Gastrocnemius medialis (tissue), 4 donors: ENCODE data around the gene HOXC13. TPM values are rescaled to one million over a fixed set of nuclear protein-coding genes. Genes with fewer than 3 reads are reported as not detected.

Experiments used
- ATAC-seq, 2 donors: fragments of 150-250 bp; one replicate each; pipeline ENCODE4 v1.9.1; 2016
- DNase-seq, 2 donors: peaks; one replicate each; pipeline ENCODE4 v3.0.0-alpha.2; 2019
- H3K27ac ChIP-seq, 4 donors: fragments of 200-600 bp; sonication (generic); 1 replicate in 1 of 4; 2 replicates in 3 of 4; pipeline ENCODE4 v1.5.1; 2016 to 2018; ENCODE audit warnings: mild to moderate bottlenecking in 2 of 4, moderate library complexity in 1 of 4
- H3K27me3 ChIP-seq, 3 donors: fragments of 200-600 bp; sonication (generic) in 2 of 3; 1 replicate in 1 of 3; 2 replicates in 2 of 3; pipeline versions ENCODE4 v1.5.1 to v1.6.0; 2016 to 2019; ENCODE audit warnings: mild to moderate bottlenecking in 1 of 3, moderate library complexity in 1 of 3
- H3K36me3 ChIP-seq, 2 donors: fragments of 200-600 bp; sonication (generic) in 1 of 2; one replicate each; pipeline ENCODE4 v1.5.1; 2017 to 2018
- H3K4me1 ChIP-seq, 2 donors: fragments of 200-600 bp; sonication (generic) in 1 of 2; one replicate each; pipeline ENCODE4 v1.5.1; 2016 to 2017; ENCODE audit warnings: mild to moderate bottlenecking in 2 of 2
- H3K4me3 ChIP-seq, 4 donors: fragments of 200-600 bp; sonication (generic) in 3 of 4; 1 replicate in 1 of 4; 2 replicates in 3 of 4; pipeline ENCODE4 v1.5.1; 2016 to 2019; ENCODE audit warnings: mild to moderate bottlenecking in 2 of 4
- H3K9me3 ChIP-seq, 3 donors: fragments of 200-600 bp; sonication (generic) in 2 of 3; 1 replicate in 1 of 3; 2 replicates in 2 of 3; pipeline ENCODE4 v1.5.1; 2016 to 2019
- CTCF ChIP-seq, 5 experiments: fragments of 450-650 bp in 3 of 5; fragments of 200-600 bp in 2 of 5; sonication (generic) in 2 of 5; IDR thresholded peaks in 4 of 5; conservative IDR thresholded peaks in 1 of 5; 1 replicate in 4 of 5; 2 replicates in 1 of 5; pipeline ENCODE4 v1.5.1; 2016 to 2019; ENCODE audit warnings: antibody characterized with exemption in 5 of 5, mild to moderate bottlenecking in 3 of 5, moderate library complexity in 3 of 5
- POLR2A ChIP-seq, 2 donors: fragments of 450-650 bp; IDR thresholded peaks; one replicate each; pipeline ENCODE4 v1.6.1; 2017; ENCODE audit warnings: antibody characterized with exemption in 2 of 2, mild to moderate bottlenecking in 2 of 2, moderate library complexity in 2 of 2
- in situ Hi-C, 4 donors: fragments of 200-750 bp; cut with MboI; loops; one replicate each; pipeline versions ENCODE4 v1.15.0 to v1.8.0; 2017; ENCODE audit warnings: low sequenced_read_pairs in 4 of 4
- intact Hi-C: fragments of 100-400 bp; cut with DNase I; formaldehyde crosslinking; loops from one replicate; pipeline ENCODE4 v1.15.1; 2023; ENCODE audit warnings: low total_unique reads
- total RNA-seq, 4 donors: library from RNA; depleted of rRNA; stranded (reverse); fragments of >200 nt; gene quantifications; one replicate each; pipeline versions ENCODE4 v1.1.0 to v1.2.3, GENCODE V29; 2016

HOXC13 gene
- total RNA-seq, 4 donors from 2014 or later = 0.10 to 0.33 TPM; not detected in 2

- no peak for DNase-seq
- intact Hi-C loops = loop anchor here (10.0 kb wide), 1 partner anchor 154 kb away; no protein-coding TSS in a partner anchor
- TF ChIP-seq CTCF (IDR thresholded peaks at IDR 0.05 in 4 of 5, conservative IDR thresholded peaks at IDR 0.05 in 1 of 5) (no peak), POLR2A (IDR thresholded peaks at IDR 0.05) (no peak)
- no peak overlapping the region for H3K27ac ChIP-seq
- in situ Hi-C loops = no loop called here
- no peak for ATAC-seq
- peaks cover 71 to 82% (median 73%) of the 10 kb centered on the region in 3 donors for H3K27me3 ChIP-seq
- H3K36me3 ChIP-seq = no peaks in the 10 kb centered on the region
- H3K4me1 ChIP-seq = no peaks in the 10 kb centered on the region
- H3K4me3 ChIP-seq = no peak overlapping the region
- H3K9me3 ChIP-seq = no peaks in the 10 kb centered on the region
Observed at GRCh38 chr12:53948650-53949593, 10.3 kb downstream of the HOXC13 start.

GRCh38 chr12:53949631-53950436 lies 11.2 kb downstream of the HOXC13 start:
- TF ChIP-seq POLR2A (IDR thresholded peaks at IDR 0.05) (no peak), CTCF (IDR thresholded peaks at IDR 0.05 in 4 of 5, conservative IDR thresholded peaks at IDR 0.05 in 1 of 5) (no peak)
- H3K27ac ChIP-seq = no peak overlapping the region
- no peaks in the 10 kb centered on the region for H3K4me1 ChIP-seq
- H3K36me3 ChIP-seq = no peaks in the 10 kb centered on the region
- no peaks in the 10 kb centered on the region for H3K9me3 ChIP-seq
- in situ Hi-C loops (no loop called here), intact Hi-C loops (loop anchor here (10.0 kb wide), 1 partner anchor 155 kb away; no protein-coding TSS in a partner anchor)
- H3K4me3 ChIP-seq = no peak overlapping the region
- ATAC-seq (no peak), DNase-seq (no peak)
- peaks cover 71 to 81% (median 73%) of the 10 kb centered on the region in 3 donors for H3K27me3 ChIP-seq

- Histone ChIP-seq H3K9me3 (no peaks in the 10 kb centered on the region), H3K36me3 (no peaks in the 10 kb centered on the region), H3K4me1 (no peaks in the 10 kb centered on the region), H3K27ac (no peak overlapping the region), H3K27me3 (peaks cover 71 to 79% (median 73%) of the 10 kb centered on the region in 3 donors), H3K4me3 (no peak overlapping the region)
- DNase-seq (no peak), ATAC-seq (no peak)
- TF ChIP-seq POLR2A (IDR thresholded peaks at IDR 0.05) (no peak), CTCF (IDR thresholded peaks at IDR 0.05 in 4 of 5, conservative IDR thresholded peaks at IDR 0.05 in 1 of 5) (no peak)
- intact Hi-C loops (no loop called here), in situ Hi-C loops (no loop called here)
Observed at GRCh38 chr12:53950437-53950773, 11.8 kb downstream of the HOXC13 start.

GRCh38 chr12:53950789-53951576 lies 12.4 kb downstream of the HOXC13 start:
- Histone ChIP-seq H3K9me3 (no peaks in the 10 kb centered on the region), H3K4me3 (no peak overlapping the region), H3K27ac (no peak overlapping the region), H3K36me3 (no peaks in the 10 kb centered on the region), H3K27me3 (peaks cover 71 to 79% (median 73%) of the 10 kb centered on the region in 3 donors), H3K4me1 (no peaks in the 10 kb centered on the region)
- ATAC-seq (no peak), DNase-seq (no peak)
- intact Hi-C loops (no loop called here), in situ Hi-C loops (no loop called here)
- TF ChIP-seq POLR2A (IDR thresholded peaks at IDR 0.05) = no peak
- TF ChIP-seq CTCF (IDR thresholded peaks at IDR 0.05 in 4 of 5, conservative IDR thresholded peaks at IDR 0.05 in 1 of 5) = no peak
